IPS-18c (cell line): ENCODE results near the gene MUCL1.
"Not testable (repeated sequence)": the region's sequence is repeated elsewhere in the genome, so short reads cannot be mapped to it uniquely, and the experiment has no call there.

Experiments used
- H3K4me3 ChIP-seq: 2 replicates; pipeline ENCODE4 v1.7.0; 2013; ENCODE audit warnings: low read depth, mild to moderate bottlenecking, low read length, moderate library complexity; ENCODE audit not compliant: insufficient read depth
- H3K9me3 ChIP-seq: one replicate; pipeline ENCODE4 v1.6.1; 2013; ENCODE audit warnings: mild to moderate bottlenecking, low read length, moderate library complexity; ENCODE audit not compliant: control insufficient read depth, insufficient read depth

Gene MUCL1

DNA sequence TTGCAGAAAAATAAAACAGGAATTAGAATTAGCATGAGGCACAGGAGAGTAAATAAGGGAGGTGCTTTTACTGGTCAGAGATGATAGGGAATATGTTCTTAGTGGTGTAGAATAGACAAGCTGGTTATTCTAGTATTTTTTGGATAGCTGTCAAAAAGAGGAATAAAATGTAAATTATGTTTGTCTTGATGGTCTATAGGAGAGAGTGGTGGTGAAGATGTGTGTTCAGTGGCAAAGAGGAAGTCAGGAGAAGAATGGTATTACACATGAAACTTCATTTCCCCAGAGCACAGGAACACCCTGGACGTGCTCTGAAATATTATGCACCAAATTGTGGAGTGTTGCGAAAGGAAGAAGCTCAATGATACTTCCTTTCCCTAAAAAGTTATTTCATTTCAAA lies 27.8 kb downstream of the MUCL1 start:
- H3K9me3 ChIP-seq, result no peaks in the 10 kb centered on the region
- H3K4me3 ChIP-seq, result no peak overlapping the region

GRCh38 chr12:54882597-54882996 lies 28.3 kb downstream of the MUCL1 start:
- H3K4me3 ChIP-seq, H3K9me3 ChIP-seq: not testable (repeated sequence)

DNA sequence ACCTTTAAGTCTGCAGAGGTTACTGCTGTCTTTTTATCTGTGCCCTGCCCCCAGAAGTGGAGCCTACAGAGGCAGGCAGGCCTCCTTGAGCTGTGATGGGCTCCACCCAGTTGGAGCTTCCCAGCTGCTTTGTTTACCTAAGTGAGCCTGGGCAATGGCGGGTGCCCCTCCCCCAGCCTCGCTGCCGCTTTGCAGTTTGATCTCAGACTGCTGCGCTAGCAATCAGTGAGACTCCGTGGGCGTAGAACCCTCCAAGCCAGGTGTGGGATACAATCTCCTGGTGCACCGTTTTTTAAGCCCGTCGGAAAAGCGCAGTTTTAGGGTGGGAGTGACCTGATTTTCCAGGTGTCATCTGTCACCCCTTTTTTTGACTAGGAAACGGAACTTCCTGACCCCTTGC lies 34.1 kb downstream of the MUCL1 start:
- H3K9me3 ChIP-seq, H3K4me3 ChIP-seq: not testable (repeated sequence)

GRCh38 chr12:54890339-54890738 lies 36.0 kb downstream of the MUCL1 start:
- no peak overlapping the region for H3K4me3 ChIP-seq
- H3K9me3 ChIP-seq, result peaks cover 3% of the 10 kb centered on the region

DNA sequence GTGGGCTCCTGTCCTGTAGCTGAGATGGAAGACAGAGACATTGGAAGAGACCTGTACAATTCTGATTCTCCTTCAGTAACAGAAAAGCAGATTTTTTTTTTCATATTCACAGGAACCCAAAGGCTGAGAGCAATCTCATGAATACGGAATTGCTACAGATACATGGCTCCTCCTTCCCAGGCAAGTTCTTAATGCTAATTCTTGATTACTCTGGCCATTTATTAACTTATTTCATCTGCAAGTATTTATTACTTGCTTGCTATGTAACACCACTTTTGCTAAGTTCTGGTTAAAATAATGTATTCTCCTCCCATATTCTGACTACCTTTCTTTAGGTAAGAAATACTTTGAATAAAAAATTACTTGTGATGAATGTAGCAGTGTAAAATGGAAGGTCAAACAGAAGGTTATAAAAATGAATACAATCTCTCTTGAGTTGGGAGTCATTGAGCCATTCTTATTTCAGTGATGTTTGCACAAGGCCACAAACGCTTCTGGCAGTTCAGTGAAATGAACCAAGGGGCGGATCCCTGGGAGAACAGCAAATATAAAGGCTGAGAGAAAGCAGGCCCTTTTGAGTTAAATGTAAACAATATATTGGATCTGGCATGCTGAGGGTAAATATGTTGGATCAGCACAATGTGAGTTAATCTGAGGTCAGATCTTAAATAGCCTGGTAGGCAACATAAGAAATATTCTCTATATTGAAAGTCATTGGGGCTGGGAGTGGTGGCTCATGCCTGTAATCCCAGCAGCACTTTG lies 37.6 kb downstream of the MUCL1 start:
- Histone ChIP-seq H3K4me3 (no peak overlapping the region), H3K9me3 (peaks cover 3% of the 10 kb centered on the region)
